Measurements from ENCODE around the gene KIAA1586. TPM values are rescaled to one million over a fixed set of nuclear protein-coding genes. Genes with fewer than 3 reads are reported as not detected.
"Not testable (repeated sequence)": the region's sequence is repeated elsewhere in the genome, so short reads cannot be mapped to it uniquely, and the experiment has no call there.

The KIAA1586 gene
- total RNA-seq, 4 donors from 2014 or later = 2.2 to 5.1 (median 3.5) TPM

DNA sequence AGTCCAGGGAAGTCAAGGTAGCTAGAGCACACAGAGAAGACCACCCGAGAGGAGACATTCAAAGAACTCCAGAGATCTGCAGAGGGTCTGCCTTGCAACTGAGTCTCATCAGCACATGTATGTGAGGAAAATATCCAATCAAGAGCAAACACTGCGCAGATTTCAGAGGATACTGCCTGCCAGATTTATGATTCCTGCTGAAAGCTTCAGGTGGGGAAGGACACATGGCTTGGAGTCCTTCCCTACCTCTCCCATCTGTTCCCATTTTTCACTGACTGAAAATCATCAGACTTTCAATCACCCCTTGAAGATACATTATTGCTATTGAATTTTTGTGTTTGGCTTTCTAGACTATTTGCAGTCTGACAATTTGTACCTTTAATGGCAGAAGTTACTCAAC, 7.6 kb upstream of the KIAA1586 start:
- intact Hi-C loops (cut with DNase I; ENCODE audit: low total_unique reads) = no loop called here
- TF ChIP-seq CTCF (IDR thresholded peaks at IDR 0.05) (no peak), POLR2A (IDR thresholded peaks at IDR 0.05) (no peak)
- no peak overlapping the region for H3K4me3 ChIP-seq (ENCODE audit: low read depth, poor library complexity, severe bottlenecking)
- DNase-seq (ENCODE audit: low spot score in 2 of 2) = no peak
- WGBS, 2 donors = 81 to 93% methylated on average over 2 of the region's 2 CpGs

GRCh38 chr6:57040011-57040410, 6.5 kb upstream of the KIAA1586 start:
- intact Hi-C loops (cut with DNase I; ENCODE audit: low total_unique reads) = loop anchor here (10.0 kb wide), 1 partner anchor 75 kb away; no protein-coding TSS in a partner anchor
- H3K4me3 ChIP-seq (ENCODE audit: low read depth, poor library complexity, severe bottlenecking) = no peak overlapping the region
- DNase-seq (ENCODE audit: low spot score in 2 of 2) = no peak
- 76 to 79% methylated on average over 5 of the region's 5 CpGs for WGBS, 2 donors
- TF ChIP-seq CTCF (IDR thresholded peaks at IDR 0.05) = no peak
- no peak for TF ChIP-seq POLR2A (IDR thresholded peaks at IDR 0.05)

GRCh38 chr6:57044061-57044460, 2.4 kb upstream of the KIAA1586 start:
- 77 to 83% methylated on average over 1 of the region's 1 CpG for WGBS, 2 donors
- not testable (repeated sequence) for DNase-seq (ENCODE audit: low spot score in 2 of 2); H3K4me3 ChIP-seq (ENCODE audit: low read depth, poor library complexity, severe bottlenecking)
- intact Hi-C loops (cut with DNase I; ENCODE audit: low total_unique reads) = loop anchor here (10.0 kb wide), 1 partner anchor 71 kb away; no protein-coding TSS in a partner anchor

DNA sequence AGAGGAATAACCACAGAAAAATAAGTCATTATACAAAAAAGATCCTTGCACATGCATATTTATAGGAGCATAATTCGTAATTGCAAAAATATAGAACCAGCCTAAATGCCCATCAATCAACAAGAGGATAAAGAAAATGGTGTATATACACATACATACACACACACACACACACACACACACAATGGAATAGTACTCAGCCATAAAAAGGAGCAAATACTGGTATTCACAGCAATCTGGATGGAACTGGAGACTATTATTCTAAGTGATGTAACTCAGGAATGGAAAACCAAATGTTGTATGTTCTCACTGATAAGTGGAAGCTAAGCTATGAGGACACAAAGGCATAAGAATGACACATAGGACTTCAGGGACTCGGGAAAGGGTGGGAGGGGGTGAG, 1.9 kb upstream of the KIAA1586 start:
- intact Hi-C loops (cut with DNase I; ENCODE audit: low total_unique reads) = loop anchor here (10.0 kb wide), 1 partner anchor 70 kb away; no protein-coding TSS in a partner anchor
- H3K4me3 ChIP-seq (ENCODE audit: low read depth, poor library complexity, severe bottlenecking) = no peak overlapping the region
- WGBS, 2 donors = 94 to 96% methylated on average over 2 of the region's 2 CpGs
- TF ChIP-seq CTCF (IDR thresholded peaks at IDR 0.05) (no peak), POLR2A (IDR thresholded peaks at IDR 0.05) (no peak)
- DNase-seq (ENCODE audit: low spot score in 2 of 2) = no peak

DNA sequence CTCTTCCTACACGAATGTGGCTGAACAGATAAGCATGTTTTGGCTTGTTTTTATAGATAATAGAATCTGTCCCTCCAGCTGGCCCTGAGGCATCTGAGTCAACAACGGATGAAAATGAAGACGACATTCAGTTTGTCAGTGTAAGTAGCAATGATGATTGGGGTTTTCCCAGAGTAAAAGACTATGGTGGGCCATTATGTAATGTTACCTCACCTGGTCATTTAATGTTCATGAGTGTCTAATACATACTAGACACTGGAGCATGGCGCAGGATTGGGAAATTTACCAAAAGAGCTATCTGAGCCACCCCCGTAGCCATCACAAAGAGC, 728 bp downstream of the KIAA1586 start:
- intact Hi-C loops (cut with DNase I; ENCODE audit: low total_unique reads) = loop anchor here (10.0 kb wide), 1 partner anchor 68 kb away; no protein-coding TSS in a partner anchor
- no CpG with 5 or more reads among the region's 5 CpGs for WGBS, 2 donors
- not testable (repeated sequence) for DNase-seq (ENCODE audit: low spot score in 2 of 2); H3K4me3 ChIP-seq (ENCODE audit: low read depth, poor library complexity, severe bottlenecking)

GRCh38 chr6:57047859-57048258, 1.4 kb downstream of the KIAA1586 start:
- intact Hi-C loops (cut with DNase I; ENCODE audit: low total_unique reads) = loop anchor here (10.0 kb wide), 1 partner anchor 67 kb away; no protein-coding TSS in a partner anchor
- DNase-seq (ENCODE audit: low spot score in 2 of 2); H3K4me3 ChIP-seq (ENCODE audit: low read depth, poor library complexity, severe bottlenecking): not testable (repeated sequence)
- 87 to 94% methylated on average over 6 of the region's 6 CpGs for WGBS, 2 donors

GRCh38 chr6:57048577-57048976, 2.1 kb downstream of the KIAA1586 start:
- TF ChIP-seq CTCF (IDR thresholded peaks at IDR 0.05) = no peak
- no peak for TF ChIP-seq POLR2A (IDR thresholded peaks at IDR 0.05)
- no peak for DNase-seq (ENCODE audit: low spot score in 2 of 2)
- WGBS, 2 donors = 79 to 84% methylated on average over 5 of the region's 5 CpGs

More at GRCh38 chr6:57048577-57048976, 2.1 kb downstream of the KIAA1586 start:
- intact Hi-C loops (cut with DNase I; ENCODE audit: low total_unique reads) = loop anchor here (10.0 kb wide), 1 partner anchor 66 kb away; no protein-coding TSS in a partner anchor
- no peak overlapping the region for H3K4me3 ChIP-seq (ENCODE audit: low read depth, poor library complexity, severe bottlenecking)
